IMR-90 (cell line): ENCODE data around the gene CAPN6. TPM values are rescaled to one million over a fixed set of nuclear protein-coding genes. Genes with fewer than 3 reads are reported as not detected.

Source experiments
- ATAC-seq: fragments of 200-7000 bp; cut with Tn5 transposase; 2 replicates; pipeline ENCODE4 v1.9.1; 2020; ENCODE audit warnings: low read depth, mild to moderate bottlenecking, moderate library complexity
- BruUV-seq: library from RNA; stranded (reverse); fragments of 400-500 nt; replicated peaks from 2 replicates; lab custom pipeline; 2021; lab: Mats Ljungman, UMichigan
- CTCF ChIA-PET: fragments of 300-600 bp; formaldehyde crosslinking; extraction: SDS; loops from one replicate; lab custom pipeline; 2021; ENCODE audit warnings: antibody characterized with exemption; lab: Yijun Ruan, JAX
- POLR2A ChIA-PET: fragments of 300-600 bp; sonication (Branson Sonifier 250); formaldehyde crosslinking; loops from one replicate; lab custom pipeline; 2022; ENCODE audit warnings: antibody characterized with exemption; ENCODE audit not compliant: unreplicated experiment; lab: Charles Lee
- DNase-seq: peaks from one replicate; pipeline ENCODE4 v3.0.0; 2013
- H2AFZ ChIP-seq: replicated peaks from 2 replicates; pipeline ENCODE3; 2013; ENCODE audit warnings: low read length, mild to moderate bottlenecking; ENCODE audit not compliant: poor library complexity
- H2AK5ac ChIP-seq: 2 replicates; pipeline ENCODE4 v1.6.1; 2013; ENCODE audit warnings: low read depth, low read length, inconsistent platforms
- H2AK9ac ChIP-seq: replicated peaks from 2 replicates; pipeline ENCODE3; 2013; ENCODE audit warnings: mild to moderate bottlenecking, low read depth, low read length, moderate library complexity; ENCODE audit not compliant: poor library complexity
- H2BK120ac ChIP-seq: 2 replicates; pipeline ENCODE4 v1.6.1; 2013; ENCODE audit warnings: low read depth, low read length, inconsistent platforms
- H2BK15ac ChIP-seq: 3 replicates; pipeline ENCODE4 v1.6.1; 2013; ENCODE audit warnings: low read depth, low read length, inconsistent platforms
- H2BK20ac ChIP-seq: 2 replicates; pipeline ENCODE4 v1.6.1; 2013; ENCODE audit warnings: low read depth, mild to moderate bottlenecking, inconsistent platforms, low read length, moderate library complexity
- H2BK5ac ChIP-seq: 2 replicates; pipeline ENCODE4 v1.6.1; 2013; ENCODE audit warnings: mild to moderate bottlenecking, low read depth, low read length, inconsistent platforms; ENCODE audit not compliant: poor library complexity, severe bottlenecking
- H3K14ac ChIP-seq: replicated peaks from 2 replicates; pipeline ENCODE4 v1.6.1; 2013; ENCODE audit warnings: low read depth, low read length, inconsistent platforms
- H3K18ac ChIP-seq: 2 replicates; pipeline ENCODE4 v1.6.1; 2013; ENCODE audit warnings: low read depth, low read length, control low read depth
- H3K23ac ChIP-seq: 2 replicates; pipeline ENCODE4 v1.6.1; 2013; ENCODE audit warnings: low read depth, low read length, inconsistent platforms
- H3K27ac ChIP-seq: 2 replicates; pipeline ENCODE4 v1.5.1; 2013; ENCODE audit warnings: mild to moderate bottlenecking, control low read depth, low read length; ENCODE audit not compliant: insufficient read depth
- H3K27me3 ChIP-seq: 2 replicates; pipeline ENCODE4 v1.6.1; 2013; ENCODE audit warnings: low read length; ENCODE audit not compliant: control insufficient read depth, insufficient read depth
- H3K36me3 ChIP-seq: 2 replicates; pipeline ENCODE4 v1.6.1; 2013; ENCODE audit warnings: low read length, mixed read lengths; ENCODE audit not compliant: control insufficient read depth, insufficient read depth
- H3K4ac ChIP-seq: 2 replicates; pipeline ENCODE4 v1.6.1; 2013; ENCODE audit warnings: low read depth, low read length, inconsistent platforms
- H3K4me1 ChIP-seq: 2 replicates; pipeline ENCODE4 v1.6.1; 2013; ENCODE audit warnings: low read length, mixed read lengths; ENCODE audit not compliant: control insufficient read depth, insufficient read depth
- H3K4me2 ChIP-seq: 2 replicates; pipeline ENCODE4 v1.6.1; 2013; ENCODE audit warnings: low read depth, mild to moderate bottlenecking, control low read depth, low read length, moderate library complexity
- H3K4me3 ChIP-seq: 2 replicates; pipeline ENCODE4 v1.5.1; 2013; ENCODE audit warnings: low read depth, mild to moderate bottlenecking, control low read depth, low read length, moderate library complexity; ENCODE audit not compliant: insufficient read depth
- H3K56ac ChIP-seq: 2 replicates; pipeline ENCODE4 v1.6.1; 2013; ENCODE audit warnings: low read length, inconsistent platforms; ENCODE audit not compliant: insufficient read depth; ENCODE audit errors: extremely low read depth
- H3K79me1 ChIP-seq, 2 experiments: 2 replicates each; pipeline ENCODE4 v1.6.1; 2013; ENCODE audit warnings: low read length in 2 of 2, inconsistent platforms in 1 of 2, low read depth in 1 of 2
- H3K9ac ChIP-seq: 2 replicates; pipeline ENCODE4 v1.6.1; 2013; ENCODE audit warnings: low read depth, low read length, control low read depth
- H3K9me1 ChIP-seq: 2 replicates; pipeline ENCODE4 v1.6.1; 2013; ENCODE audit warnings: low read length, inconsistent platforms; ENCODE audit not compliant: insufficient read depth
- H3K9me3 ChIP-seq: 2 replicates; pipeline ENCODE4 v1.6.1; 2013; ENCODE audit warnings: low read length; ENCODE audit not compliant: control insufficient read depth, insufficient read depth
- H4K20me1 ChIP-seq: 2 replicates; pipeline ENCODE4 v1.6.1; 2013; ENCODE audit warnings: low read length, inconsistent platforms; ENCODE audit not compliant: insufficient read depth
- H4K5ac ChIP-seq: 2 replicates; pipeline ENCODE4 v1.6.1; 2013; ENCODE audit warnings: mild to moderate bottlenecking, low read depth, low read length, control low read depth
- H4K8ac ChIP-seq, 2 experiments: 2 replicates each; pipeline ENCODE4 v1.6.1; 2013; ENCODE audit warnings: low read depth in 2 of 2, low read length in 2 of 2, control low read depth in 1 of 2, inconsistent platforms in 1 of 2
- H4K91ac ChIP-seq: 2 replicates; pipeline ENCODE4 v1.6.1; 2013; ENCODE audit warnings: low read depth, low read length, inconsistent platforms; ENCODE audit not compliant: insufficient read depth
- BHLHE40 ChIP-seq: fragments of 150-350 bp; IDR thresholded peaks from 2 replicates; pipeline ENCODE4 v1.6.1; 2016; ENCODE audit warnings: mild to moderate bottlenecking, low read depth, low read length
- CEBPB ChIP-seq: IDR thresholded peaks from 2 replicates; pipeline ENCODE4 v1.6.1; 2012; ENCODE audit warnings: low read depth, low read length, improper control_type of control experiment
- CHD1 ChIP-seq: IDR thresholded peaks from 2 replicates; pipeline ENCODE4 v1.6.1; 2012; ENCODE audit warnings: low read depth, low read length, improper control_type of control experiment
- CTCF ChIP-seq: conservative IDR thresholded peaks from 2 replicates; pipeline ENCODE4 v1.5.1; 2012; ENCODE audit warnings: mild to moderate bottlenecking, low read depth, low read length, improper control_type of control experiment
- ELK1 ChIP-seq: fragments of 150-350 bp; IDR thresholded peaks from 2 replicates; pipeline ENCODE4 v1.6.1; 2016; ENCODE audit warnings: low read depth, mild to moderate bottlenecking, low read length, moderate library complexity, borderline replicate concordance
- FOS ChIP-seq: fragments of 150-350 bp; IDR thresholded peaks from 2 replicates; pipeline ENCODE4 v1.6.1; 2016; ENCODE audit warnings: low read depth, low read length
- MAFK ChIP-seq: IDR thresholded peaks from 2 replicates; pipeline ENCODE4 v1.6.1; 2012; ENCODE audit warnings: low read depth, low read length, improper control_type of control experiment
- MAZ ChIP-seq: IDR thresholded peaks from 2 replicates; pipeline ENCODE4 v1.6.1; 2012; ENCODE audit warnings: low read depth, mild to moderate bottlenecking, low read length, improper control_type of control experiment, moderate library complexity, borderline replicate concordance
- MXI1 ChIP-seq: IDR thresholded peaks from 2 replicates; pipeline ENCODE4 v1.6.1; 2012; ENCODE audit warnings: low read depth, mild to moderate bottlenecking, low read length, moderate library complexity, borderline replicate concordance
- NFE2L2 ChIP-seq: fragments of 150-350 bp; IDR thresholded peaks from 2 replicates; pipeline ENCODE4 v1.6.1; 2016; ENCODE audit warnings: low read depth, mild to moderate bottlenecking, low read length
- POLR2A ChIP-seq: IDR thresholded peaks from 2 replicates; pipeline ENCODE4 v1.6.1; 2012; ENCODE audit warnings: mild to moderate bottlenecking, low read depth, low read length
- RAD21 ChIP-seq: IDR thresholded peaks from 2 replicates; pipeline ENCODE4 v1.6.1; 2012; ENCODE audit warnings: low read length, improper control_type of control experiment
- RCOR1 ChIP-seq: IDR thresholded peaks from 2 replicates; pipeline ENCODE4 v1.6.1; 2012; ENCODE audit warnings: mild to moderate bottlenecking, low read length, improper control_type of control experiment; ENCODE audit not compliant: insufficient replicate concordance
- RFX5 ChIP-seq: IDR thresholded peaks from 2 replicates; pipeline ENCODE4 v1.8.0; 2012; ENCODE audit warnings: low read depth, mild to moderate bottlenecking, low read length, moderate library complexity
- SMC3 ChIP-seq: fragments of 150-350 bp; IDR thresholded peaks from 2 replicates; pipeline ENCODE4 v1.6.1; 2016; ENCODE audit warnings: low read depth, mild to moderate bottlenecking, antibody characterized with exemption, low read length, moderate library complexity
- USF2 ChIP-seq: fragments of 150-350 bp; IDR thresholded peaks from 2 replicates; pipeline ENCODE4 v1.6.1; 2017; ENCODE audit warnings: mild to moderate bottlenecking, antibody characterized with exemption, low read length, low read depth
- WGBS, 2 experiments: methylation state at CpG; one replicate each; pipeline versions ENCODE4 v1.1.5 to v1.1.7; 2013; ENCODE audit warnings: missing lambda C conversion rate in 2 of 2; ENCODE audit not compliant: insufficient read length in 1 of 2; ENCODE audit errors: extremely low coverage in 2 of 2; 5-methylcytosine and 5-hydroxymethylcytosine counted together
- dilution Hi-C: fragments of 300-500 bp; cut with HindIII; formaldehyde crosslinking; loops from one replicate; pipeline ENCODE4 v1.14.3; 2018; ENCODE audit warnings: low sequenced_read_pairs; ENCODE audit not compliant: unreplicated experiment
- in situ Hi-C: fragments of 300-500 bp; cut with MboI; formaldehyde crosslinking; loops from 3 replicates; pipeline ENCODE4 v1.14.3; 2019; ENCODE audit warnings: low sequenced_read_pairs, inconsistent platforms, mixed read lengths
- intact Hi-C: fragments of 100-400 bp; cut with micrococcal nuclease; formaldehyde crosslinking; loops from 2 replicates; pipeline ENCODE4 v1.10.0; 2022
- polyA plus RNA-seq, 3 experiments: library from polyadenylated mRNA; depleted of rRNA; stranded (reverse); fragments of >200 nt; gene quantifications; 2 replicates each; pipeline ENCODE4 v1.2.3, GENCODE V29; 2012; ENCODE audit warnings: low replicate concordance in 1 of 3
- total RNA-seq: library from RNA; depleted of rRNA; stranded (reverse); fragments of >200 nt; gene quantifications from 2 replicates; pipeline ENCODE4 v1.2.3, GENCODE V29; 2012

The CAPN6 gene
- total and polyA plus RNA-seq, 2 of the 4 experiments (the other 2 are of a cell fraction) = not detected

- no peak overlapping the region for H3K4me2 ChIP-seq
- in situ Hi-C loops = no loop called here
- no TSS peak for BruUV-seq
These were observed 53.9 kb downstream of the CAPN6 start for GRCh38 chrX:111216293-111216801.

More at GRCh38 chrX:111216293-111216801, 53.9 kb downstream of the CAPN6 start:
- intact Hi-C loops (no loop called here), dilution Hi-C loops (no loop called here)
- no peak overlapping the region for H2BK5ac ChIP-seq
- no peak overlapping the region for H4K8ac ChIP-seq
- H2AK5ac ChIP-seq = no peak overlapping the region
- H3K27ac ChIP-seq = no peak overlapping the region
- no peak for ATAC-seq
- no peaks in the 10 kb centered on the region for H3K9me1 ChIP-seq
- H3K14ac ChIP-seq = no peak overlapping the region
- no peak for DNase-seq
- WGBS, 2 experiments = no CpG with 5 or more reads among the region's 6 CpGs
- no peak overlapping the region for H3K4ac ChIP-seq
- no peaks in the 10 kb centered on the region for H4K20me1 ChIP-seq
- no peak overlapping the region for H2BK20ac ChIP-seq
- H2AK9ac ChIP-seq = no peak overlapping the region
- no peak overlapping the region for H4K5ac ChIP-seq
- H3K4me1 ChIP-seq = no peaks in the 10 kb centered on the region
- peaks cover 2% of the 10 kb centered on the region for H3K27me3 ChIP-seq
- ChIA-PET POLR2A (no interaction called here), CTCF (no interaction called here)
- H3K23ac ChIP-seq = no peak overlapping the region
- H2BK15ac ChIP-seq = no peak overlapping the region
- H3K18ac ChIP-seq = no peak overlapping the region
- TF ChIP-seq MAFK (no peak), MXI1 (no peak), CTCF (no peak), RAD21 (no peak), RFX5 (no peak), SMC3 (no peak), MAZ (no peak), FOS (no peak), POLR2A (no peak), ELK1 (no peak), BHLHE40 (no peak), USF2 (no peak), CEBPB (no peak), CHD1 (no peak), NFE2L2 (no peak), RCOR1 (no peak)
- no peaks in the 10 kb centered on the region for H3K9me3 ChIP-seq
- H3K4me3 ChIP-seq = no peak overlapping the region
- H3K9ac ChIP-seq = no peak overlapping the region
- H3K79me1 ChIP-seq = no peaks in the 10 kb centered on the region
- no peak overlapping the region for H4K91ac ChIP-seq
- no peak overlapping the region for H2BK120ac ChIP-seq
- no peak overlapping the region for H3K56ac ChIP-seq
- H3K36me3 ChIP-seq = no peaks in the 10 kb centered on the region
- H2AFZ ChIP-seq = no peak overlapping the region
